Measurements from ENCODE around the gene NGRN.

The NGRN gene

DNA sequence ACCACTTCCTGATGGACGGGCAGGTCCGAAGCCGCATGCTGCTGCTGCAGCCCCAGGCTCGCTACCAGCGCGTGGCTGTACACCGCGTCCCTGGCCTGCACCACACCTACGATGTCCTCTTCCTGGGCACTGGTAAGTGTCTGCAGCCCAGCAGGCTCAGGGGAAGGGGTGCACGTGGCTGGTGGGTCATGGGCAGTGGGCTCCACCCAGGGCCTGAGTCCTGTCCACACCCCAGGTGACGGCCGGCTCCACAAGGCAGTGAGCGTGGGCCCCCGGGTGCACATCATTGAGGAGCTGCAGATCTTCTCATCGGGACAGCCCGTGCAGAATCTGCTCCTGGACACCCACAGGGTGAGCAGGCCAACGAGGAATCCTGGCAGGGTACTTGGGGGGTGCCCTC is 40.4 kb upstream of the NGRN start:
- H3K9me2 ChIP-seq (ENCODE audit: low read depth, low read length) = no peaks in the 10 kb centered on the region
- no peaks in the 10 kb centered on the region for H3K79me2 ChIP-seq (ENCODE audit: insufficient read depth, low read length)
- TF ChIP-seq, protein P1, sequence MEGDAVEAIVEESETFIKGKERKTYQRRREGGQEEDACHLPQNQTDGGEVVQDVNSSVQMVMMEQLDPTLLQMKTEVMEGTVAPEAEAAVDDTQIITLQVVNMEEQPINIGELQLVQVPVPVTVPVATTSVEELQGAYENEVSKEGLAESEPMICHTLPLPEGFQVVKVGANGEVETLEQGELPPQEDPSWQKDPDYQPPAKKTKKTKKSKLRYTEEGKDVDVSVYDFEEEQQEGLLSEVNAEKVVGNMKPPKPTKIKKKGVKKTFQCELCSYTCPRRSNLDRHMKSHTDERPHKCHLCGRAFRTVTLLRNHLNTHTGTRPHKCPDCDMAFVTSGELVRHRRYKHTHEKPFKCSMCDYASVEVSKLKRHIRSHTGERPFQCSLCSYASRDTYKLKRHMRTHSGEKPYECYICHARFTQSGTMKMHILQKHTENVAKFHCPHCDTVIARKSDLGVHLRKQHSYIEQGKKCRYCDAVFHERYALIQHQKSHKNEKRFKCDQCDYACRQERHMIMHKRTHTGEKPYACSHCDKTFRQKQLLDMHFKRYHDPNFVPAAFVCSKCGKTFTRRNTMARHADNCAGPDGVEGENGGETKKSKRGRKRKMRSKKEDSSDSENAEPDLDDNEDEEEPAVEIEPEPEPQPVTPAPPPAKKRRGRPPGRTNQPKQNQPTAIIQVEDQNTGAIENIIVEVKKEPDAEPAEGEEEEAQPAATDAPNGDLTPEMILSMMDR (IDR thresholded peaks at IDR 0.05; ENCODE audit: low read length) = no peak
- no peak for TF ChIP-seq EZH2 (IDR thresholded peaks at IDR 0.05; ENCODE audit: borderline replicate concordance, low read length)
- H3K27ac ChIP-seq (ENCODE audit: low read depth, low read length, poor library complexity, severe bottlenecking) = no peak overlapping the region
- no peak overlapping the region for H2AFZ ChIP-seq (ENCODE audit: low read length)
- no peaks in the 10 kb centered on the region for H3K4me1 ChIP-seq (ENCODE audit: insufficient read depth, low read length, severe bottlenecking)
- no peaks in the 10 kb centered on the region for H4K20me1 ChIP-seq (ENCODE audit: insufficient read depth, low read length)
- H3F3A ChIP-seq (ENCODE audit: insufficient read depth, low read length) = no peaks in the 10 kb centered on the region
- H3K4me3 ChIP-seq (ENCODE audit: low read depth, low read length, poor library complexity, severe bottlenecking) = no peak overlapping the region
- H3K36me3 ChIP-seq (ENCODE audit: insufficient read depth, low read length) = peaks cover 80% of the 10 kb centered on the region
- H3K9ac ChIP-seq (ENCODE audit: low read length) = no peak overlapping the region
- H3K9me3 ChIP-seq (ENCODE audit: low read length) = no peaks in the 10 kb centered on the region
- H3K4me2 ChIP-seq (ENCODE audit: low read length) = no peak overlapping the region
- no peaks in the 10 kb centered on the region for H3K27me3 ChIP-seq (ENCODE audit: insufficient read depth, low read length)

DNA sequence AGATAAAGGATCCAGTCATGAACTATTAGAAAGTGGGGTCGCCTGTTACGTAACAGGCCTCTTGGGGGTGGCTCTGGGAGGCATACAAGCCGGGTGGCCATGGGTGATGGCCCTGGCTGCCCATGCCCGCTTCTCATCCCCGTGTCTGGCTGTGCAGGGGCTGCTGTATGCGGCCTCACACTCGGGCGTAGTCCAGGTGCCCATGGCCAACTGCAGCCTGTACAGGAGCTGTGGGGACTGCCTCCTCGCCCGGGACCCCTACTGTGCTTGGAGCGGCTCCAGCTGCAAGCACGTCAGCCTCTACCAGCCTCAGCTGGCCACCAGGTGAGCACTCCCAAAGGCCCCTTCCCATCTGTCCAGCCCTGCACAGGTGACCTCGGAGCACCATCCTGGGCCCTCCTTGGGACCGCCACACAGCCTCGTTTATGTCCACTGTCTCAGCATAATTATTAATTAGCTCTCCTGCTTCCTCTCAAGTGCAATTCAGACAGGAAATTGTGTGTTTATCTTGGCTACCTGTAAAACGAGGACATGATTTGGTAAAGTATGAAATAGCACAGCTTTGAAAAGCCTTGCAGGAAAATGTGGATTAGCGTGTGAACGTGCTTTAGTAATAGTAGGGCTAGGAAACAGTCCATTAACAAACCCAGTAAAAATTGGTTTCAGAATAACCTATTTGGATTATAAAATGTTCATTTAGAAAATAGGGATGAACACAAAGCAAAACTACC is 39.8 kb upstream of the NGRN start:
- Histone ChIP-seq H3K27ac (ENCODE audit: low read depth, low read length, poor library complexity, severe bottlenecking) (no peak overlapping the region), H3K36me3 (ENCODE audit: insufficient read depth, low read length) (peaks cover 84% of the 10 kb centered on the region), H3K9ac (ENCODE audit: low read length) (no peak overlapping the region), H3K9me3 (ENCODE audit: low read length) (no peaks in the 10 kb centered on the region), H3F3A (ENCODE audit: insufficient read depth, low read length) (no peaks in the 10 kb centered on the region), H3K9me2 (ENCODE audit: low read depth, low read length) (no peaks in the 10 kb centered on the region), H3K4me3 (ENCODE audit: low read depth, low read length, poor library complexity, severe bottlenecking) (no peak overlapping the region), H2AFZ (ENCODE audit: low read length) (no peak overlapping the region), H3K79me2 (ENCODE audit: insufficient read depth, low read length) (no peaks in the 10 kb centered on the region), H3K27me3 (ENCODE audit: insufficient read depth, low read length) (no peaks in the 10 kb centered on the region), H3K4me1 (ENCODE audit: insufficient read depth, low read length, severe bottlenecking) (peaks cover 5% of the 10 kb centered on the region), H4K20me1 (ENCODE audit: insufficient read depth, low read length) (no peaks in the 10 kb centered on the region), H3K4me2 (ENCODE audit: low read length) (no peak overlapping the region)
- TF ChIP-seq EZH2 (IDR thresholded peaks at IDR 0.05; ENCODE audit: borderline replicate concordance, low read length) = no peak
- TF ChIP-seq, protein P1 (IDR thresholded peaks at IDR 0.05; ENCODE audit: low read length) = no peak

DNA sequence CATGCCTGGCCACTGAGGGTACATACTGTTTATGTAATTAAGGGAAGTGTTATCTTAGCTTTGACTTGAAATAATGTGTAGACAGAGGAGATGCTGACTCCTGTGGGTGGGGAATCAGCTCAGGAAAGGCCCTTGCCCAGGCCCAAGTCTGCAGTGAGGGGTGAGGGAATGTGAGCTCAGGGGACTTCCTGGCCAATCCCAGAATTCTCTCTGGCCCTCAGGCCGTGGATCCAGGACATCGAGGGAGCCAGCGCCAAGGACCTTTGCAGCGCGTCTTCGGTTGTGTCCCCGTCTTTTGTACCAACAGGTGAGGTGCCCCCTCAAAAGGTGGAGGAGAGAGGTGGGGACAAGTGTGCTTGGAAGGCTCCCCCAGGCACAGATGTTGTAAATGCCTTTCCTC is 38.1 kb upstream of the NGRN start:
- Histone ChIP-seq H3K9ac (ENCODE audit: low read length) (no peak overlapping the region), H3K27ac (ENCODE audit: low read depth, low read length, poor library complexity, severe bottlenecking) (no peak overlapping the region), H3K4me3 (ENCODE audit: low read depth, low read length, poor library complexity, severe bottlenecking) (no peak overlapping the region), H2AFZ (ENCODE audit: low read length) (no peak overlapping the region), H3K36me3 (ENCODE audit: insufficient read depth, low read length) (peaks cover 81% of the 10 kb centered on the region), H3F3A (ENCODE audit: insufficient read depth, low read length) (no peaks in the 10 kb centered on the region), H3K4me2 (ENCODE audit: low read length) (no peak overlapping the region), H3K9me3 (ENCODE audit: low read length) (no peaks in the 10 kb centered on the region), H3K4me1 (ENCODE audit: insufficient read depth, low read length, severe bottlenecking) (peaks cover 22% of the 10 kb centered on the region), H3K9me2 (ENCODE audit: low read depth, low read length) (no peaks in the 10 kb centered on the region), H4K20me1 (ENCODE audit: insufficient read depth, low read length) (no peaks in the 10 kb centered on the region), H3K27me3 (ENCODE audit: insufficient read depth, low read length) (no peaks in the 10 kb centered on the region), H3K79me2 (ENCODE audit: insufficient read depth, low read length) (no peaks in the 10 kb centered on the region)
- no peak for TF ChIP-seq EZH2 (IDR thresholded peaks at IDR 0.05; ENCODE audit: borderline replicate concordance, low read length)
- TF ChIP-seq, protein P1 (IDR thresholded peaks at IDR 0.05; ENCODE audit: low read length) = no peak

Data from OCI-LY1 (cell line).